ENCODE results near the gene USP30.
A peak's percentile ranks its signal among the peaks of the same experiment; 100 is the strongest.
"Not testable (repeated sequence)": the region's sequence is repeated elsewhere in the genome, so short reads cannot be mapped to it uniquely, and the experiment has no call there.

The USP30 gene

GRCh38 chr12:109053382-109054123, 1.2 kb downstream of the USP30 start:
- H3K27me3 ChIP-seq (ENCODE audit: insufficient read depth, low read length): no peaks in the 10 kb centered on the region
- H4K12ac ChIP-seq (ENCODE audit: low read depth, low read length): peak overlapping the region; percentile 68
- peak overlapping the region; percentile 100 for H4K8ac ChIP-seq (ENCODE audit: low read depth, low read length)
- H3K23ac ChIP-seq (ENCODE audit: low read length): no peak overlapping the region
- peaks cover 6% of the 10 kb centered on the region in 2 experiments for H3K4me1 ChIP-seq (ENCODE audit: control insufficient read depth in 1 of 2, insufficient read depth in 2 of 2, low read length in 2 of 2)
- peak overlapping the region; percentile 100 for H2AFZ ChIP-seq (ENCODE audit: insufficient read depth, low read length, poor library complexity)
- H3K79me1 ChIP-seq (ENCODE audit: low read length): peaks cover 5% of the 10 kb centered on the region
- no peak overlapping the region for H3K27ac ChIP-seq (ENCODE audit: low read depth, low read length)
- no peak overlapping the region for H3K14ac ChIP-seq (ENCODE audit: low read length)
- H4K91ac ChIP-seq (ENCODE audit: low read depth, low read length): peak overlapping the region; percentile 33
- no CpG with 5 or more reads among the region's 9 CpGs for WGBS (ENCODE audit: extremely low coverage, insufficient coverage, insufficient read length)
- peak in 1 of 2 donors; percentile 15 for DNase-seq
- H3K18ac ChIP-seq (ENCODE audit: low read length): peak overlapping the region; percentile 57
- H3K4ac ChIP-seq (ENCODE audit: low read depth, low read length): peak overlapping the region; percentile 31
- H2AK5ac ChIP-seq (ENCODE audit: low read length): no peak overlapping the region
- H3K4me2 ChIP-seq (ENCODE audit: low read length): peak overlapping the region; percentile 95
- no peak overlapping the region for H2BK120ac ChIP-seq (ENCODE audit: insufficient read depth, low read length, poor library complexity)
- peak overlapping the region; percentile 66 for H3K9ac ChIP-seq (ENCODE audit: low read length)
- no peaks in the 10 kb centered on the region for H3K9me3 ChIP-seq (ENCODE audit: insufficient read depth, low read depth, low read length)
- H3K36me3 ChIP-seq (ENCODE audit: control insufficient read depth in 1 of 2, insufficient read depth in 2 of 2, low read length in 2 of 2): peaks cover 2 to 3% of the 10 kb centered on the region in 2 experiments
- no peak overlapping the region for H3K4me3 ChIP-seq (ENCODE audit: low read depth, low read length)
- H2BK5ac ChIP-seq (ENCODE audit: low read depth, low read length, poor library complexity): no peak overlapping the region
- no peak overlapping the region for H2BK12ac ChIP-seq (ENCODE audit: low read length)
- H3K79me2 ChIP-seq (ENCODE audit: control insufficient read depth, insufficient read depth, low read length, poor library complexity): peaks cover 5% of the 10 kb centered on the region

GRCh38 chr12:109054124-109054513, 1.7 kb downstream of the USP30 start:
- H3K23ac ChIP-seq (ENCODE audit: low read length); H2BK120ac ChIP-seq (ENCODE audit: insufficient read depth, low read length, poor library complexity); H3K9me3 ChIP-seq (ENCODE audit: insufficient read depth, low read depth, low read length); H3K79me1 ChIP-seq (ENCODE audit: low read length); H3K36me3 ChIP-seq (ENCODE audit: control insufficient read depth in 1 of 2, insufficient read depth in 2 of 2, low read length in 2 of 2); H3K79me2 ChIP-seq (ENCODE audit: control insufficient read depth, insufficient read depth, low read length, poor library complexity); H3K27me3 ChIP-seq (ENCODE audit: insufficient read depth, low read length); H4K91ac ChIP-seq (ENCODE audit: low read depth, low read length); H3K27ac ChIP-seq (ENCODE audit: low read depth, low read length); H2BK12ac ChIP-seq (ENCODE audit: low read length); H2AFZ ChIP-seq (ENCODE audit: insufficient read depth, low read length, poor library complexity); H3K18ac ChIP-seq (ENCODE audit: low read length); H3K4me1 ChIP-seq (ENCODE audit: control insufficient read depth in 1 of 2, insufficient read depth in 2 of 2, low read length in 2 of 2); H3K14ac ChIP-seq (ENCODE audit: low read length); H2BK5ac ChIP-seq (ENCODE audit: low read depth, low read length, poor library complexity); H3K9ac ChIP-seq (ENCODE audit: low read length); H3K4ac ChIP-seq (ENCODE audit: low read depth, low read length); DNase-seq; H2AK5ac ChIP-seq (ENCODE audit: low read length); H3K4me3 ChIP-seq (ENCODE audit: low read depth, low read length); H3K4me2 ChIP-seq (ENCODE audit: low read length); H4K8ac ChIP-seq (ENCODE audit: low read depth, low read length); H4K12ac ChIP-seq (ENCODE audit: low read depth, low read length): not testable (repeated sequence)
- no CpG with 5 or more reads among the region's 4 CpGs for WGBS (ENCODE audit: extremely low coverage, insufficient coverage, insufficient read length)

- Histone ChIP-seq H2AK5ac (ENCODE audit: low read length) (no peak overlapping the region), H3K9me3 (ENCODE audit: insufficient read depth, low read depth, low read length) (no peaks in the 10 kb centered on the region), H3K4me2 (ENCODE audit: low read length) (no peak overlapping the region), H3K23ac (ENCODE audit: low read length) (no peak overlapping the region), H4K91ac (ENCODE audit: low read depth, low read length) (no peak overlapping the region), H3K27me3 (ENCODE audit: insufficient read depth, low read length) (no peaks in the 10 kb centered on the region), H3K36me3 (ENCODE audit: control insufficient read depth in 1 of 2, insufficient read depth in 2 of 2, low read length in 2 of 2) (peaks cover 2 to 3% of the 10 kb centered on the region in 2 experiments), H3K9ac (ENCODE audit: low read length) (no peak overlapping the region), H2BK120ac (ENCODE audit: insufficient read depth, low read length, poor library complexity) (no peak overlapping the region), H2BK12ac (ENCODE audit: low read length) (no peak overlapping the region), H2BK5ac (ENCODE audit: low read depth, low read length, poor library complexity) (no peak overlapping the region), H3K79me1 (ENCODE audit: low read length) (peaks cover 5% of the 10 kb centered on the region), H3K79me2 (ENCODE audit: control insufficient read depth, insufficient read depth, low read length, poor library complexity) (peaks cover 5% of the 10 kb centered on the region), H3K4ac (ENCODE audit: low read depth, low read length) (no peak overlapping the region), H4K12ac (ENCODE audit: low read depth, low read length) (no peak overlapping the region), H4K8ac (ENCODE audit: low read depth, low read length) (no peak overlapping the region), H3K4me1 (ENCODE audit: control insufficient read depth in 1 of 2, insufficient read depth in 2 of 2, low read length in 2 of 2) (peaks cover 6% of the 10 kb centered on the region in 2 experiments), H3K18ac (ENCODE audit: low read length) (no peak overlapping the region), H3K14ac (ENCODE audit: low read length) (no peak overlapping the region), H3K27ac (ENCODE audit: low read depth, low read length) (no peak overlapping the region), H2AFZ (ENCODE audit: insufficient read depth, low read length, poor library complexity) (no peak overlapping the region), H3K4me3 (ENCODE audit: low read depth, low read length) (no peak overlapping the region)
- DNase-seq: no peak
Observed at GRCh38 chr12:109054520-109054919, 2.1 kb downstream of the USP30 start.

GRCh38 chr12:109056891-109057290, 4.5 kb downstream of the USP30 start:
- Histone ChIP-seq H3K4ac (ENCODE audit: low read depth, low read length) (no peak overlapping the region), H2AFZ (ENCODE audit: insufficient read depth, low read length, poor library complexity) (no peak overlapping the region), H3K4me2 (ENCODE audit: low read length) (no peak overlapping the region), H3K18ac (ENCODE audit: low read length) (no peak overlapping the region), H3K27me3 (ENCODE audit: insufficient read depth, low read length) (no peaks in the 10 kb centered on the region), H3K14ac (ENCODE audit: low read length) (no peak overlapping the region), H3K9me3 (ENCODE audit: insufficient read depth, low read depth, low read length) (no peaks in the 10 kb centered on the region), H3K4me1 (ENCODE audit: control insufficient read depth in 1 of 2, insufficient read depth in 2 of 2, low read length in 2 of 2) (peaks cover 6% of the 10 kb centered on the region in 2 experiments), H2BK5ac (ENCODE audit: low read depth, low read length, poor library complexity) (no peak overlapping the region), H3K79me1 (ENCODE audit: low read length) (peaks cover 5% of the 10 kb centered on the region), H4K8ac (ENCODE audit: low read depth, low read length) (no peak overlapping the region), H4K91ac (ENCODE audit: low read depth, low read length) (no peak overlapping the region), H3K79me2 (ENCODE audit: control insufficient read depth, insufficient read depth, low read length, poor library complexity) (peaks cover 5% of the 10 kb centered on the region), H2BK120ac (ENCODE audit: insufficient read depth, low read length, poor library complexity) (no peak overlapping the region), H3K27ac (ENCODE audit: low read depth, low read length) (no peak overlapping the region), H3K4me3 (ENCODE audit: low read depth, low read length) (no peak overlapping the region), H3K23ac (ENCODE audit: low read length) (no peak overlapping the region), H4K12ac (ENCODE audit: low read depth, low read length) (no peak overlapping the region), H2BK12ac (ENCODE audit: low read length) (no peak overlapping the region), H3K36me3 (ENCODE audit: control insufficient read depth in 1 of 2, insufficient read depth in 2 of 2, low read length in 2 of 2) (peaks cover 4 to 5% of the 10 kb centered on the region in 2 experiments), H3K9ac (ENCODE audit: low read length) (no peak overlapping the region), H2AK5ac (ENCODE audit: low read length) (no peak overlapping the region)
- no peak for DNase-seq
- no CpG with 5 or more reads among the region's 3 CpGs for WGBS (ENCODE audit: extremely low coverage, insufficient coverage, insufficient read length)

All from trophoblast cell (in vitro differentiated cells and primary cell).